ENCODE data around the gene C16orf74. TPM values are rescaled to one million over a fixed set of nuclear protein-coding genes. Genes with fewer than 3 reads are reported as not detected.

C16orf74 gene
- total and polyA plus RNA-seq, 3 experiments from 2014 or later: 1.1 to 10.7 (median 1.3) TPM

DNA sequence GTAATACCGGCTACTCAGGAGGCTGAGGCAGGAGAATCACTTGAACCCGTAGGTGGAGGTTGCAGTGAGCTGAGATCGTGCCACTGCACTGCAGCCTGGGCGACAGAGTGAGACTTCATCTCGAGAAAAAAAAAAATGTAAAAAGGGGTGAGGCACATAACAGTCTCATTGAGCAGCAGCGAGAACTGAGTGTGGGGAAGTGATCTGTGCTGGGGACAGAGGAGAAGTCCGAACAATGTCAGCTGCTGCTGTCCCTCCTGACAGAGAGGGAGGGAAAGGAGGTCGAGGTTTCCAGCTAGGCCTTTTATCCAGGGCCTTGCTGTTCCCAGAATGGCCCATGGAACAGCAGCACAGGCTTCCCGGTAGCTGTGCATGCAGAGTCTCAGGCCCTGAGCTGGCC lies 14.0 kb downstream of the C16orf74 start:
- Mint-ChIP-seq H3K36me3 (no peaks in the 10 kb centered on the region), H3K9me3 (no peaks in the 10 kb centered on the region), H3K27ac (no peak overlapping the region), H3K27me3 (no peaks in the 10 kb centered on the region), H3K4me1 (peaks cover 20 to 36% (median 23%) of the 10 kb centered on the region in 3 donors), H3K4me3 (no peak overlapping the region)
- Histone ChIP-seq H3K4me1 (ENCODE audit: insufficient read depth, low read length) (peaks cover 30% of the 10 kb centered on the region), H3K27me3 (ENCODE audit: insufficient read depth, low read length, poor library complexity, severe bottlenecking) (no peaks in the 10 kb centered on the region), H3K9me3 (ENCODE audit: low read length) (no peaks in the 10 kb centered on the region), H3K36me3 (ENCODE audit: insufficient read depth, low read length) (no peaks in the 10 kb centered on the region), H3K27ac (ENCODE audit: low read depth, low read length) (no peak overlapping the region), H3K4me3 (ENCODE audit: low read length) (no peak overlapping the region)
- no peak for DNase-seq
- POLR2A ChIA-PET: interaction anchor here (1.2 kb wide), 1 partner anchor 10 kb away, joined by 4 read pairs; no protein-coding TSS in a partner anchor
- CTCF ChIA-PET: interaction anchor here (0.6 to 2.2 kb wide), 7 partner anchors 18 to 180 kb away, joined by 3 to 6 read pairs (median 3); no protein-coding TSS in a partner anchor

DNA sequence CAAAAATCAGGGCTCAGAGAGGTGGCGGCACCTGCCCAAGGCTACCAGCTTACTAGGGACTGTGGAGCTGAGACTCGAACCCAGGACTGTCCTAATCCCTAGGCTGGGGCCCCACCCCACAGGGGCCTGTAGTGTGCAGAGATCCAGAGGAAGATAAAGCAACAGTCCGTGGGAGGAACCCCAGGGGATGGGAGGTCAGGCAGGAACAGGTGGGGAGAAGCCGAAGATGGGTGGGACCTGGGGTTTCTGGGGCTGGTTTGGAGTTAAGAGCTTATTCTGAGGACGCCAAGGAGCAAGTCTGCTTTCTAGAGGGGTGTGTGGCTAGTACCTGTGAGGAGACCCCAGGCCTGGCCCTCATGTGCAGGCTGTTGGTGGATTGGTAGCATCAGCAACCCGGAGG lies 14.9 kb downstream of the C16orf74 start:
- Histone ChIP-seq H3K36me3 (ENCODE audit: insufficient read depth, low read length) (no peaks in the 10 kb centered on the region), H3K9me3 (ENCODE audit: low read length) (no peaks in the 10 kb centered on the region), H3K27me3 (ENCODE audit: insufficient read depth, low read length, poor library complexity, severe bottlenecking) (no peaks in the 10 kb centered on the region), H3K27ac (ENCODE audit: low read depth, low read length) (no peak overlapping the region), H3K4me3 (ENCODE audit: low read length) (peak overlapping the region; percentile 46), H3K4me1 (ENCODE audit: insufficient read depth, low read length) (peaks cover 30% of the 10 kb centered on the region)
- CTCF ChIA-PET: interaction anchor here (1.0 to 2.2 kb wide), 6 partner anchors 19 to 179 kb away, joined by 3 to 6 read pairs (median 4); no protein-coding TSS in a partner anchor
- H3K36me3 Mint-ChIP-seq: no peaks in the 10 kb centered on the region
- no peaks in the 10 kb centered on the region for H3K9me3 Mint-ChIP-seq
- peak overlapping the region; percentile 38 to 91 (median 72) for H3K27ac Mint-ChIP-seq
- H3K27me3 Mint-ChIP-seq: no peaks in the 10 kb centered on the region
- peak overlapping the region in 6 of 7 donors; percentile 63 to 91 (median 78) for H3K4me3 Mint-ChIP-seq
- H3K4me1 Mint-ChIP-seq: peaks cover 20 to 39% (median 22%) of the 10 kb centered on the region in 3 donors
- POLR2A ChIA-PET: interaction anchor here (1.2 kb wide), 1 partner anchor 11 kb away, joined by 4 read pairs; no protein-coding TSS in a partner anchor
- DNase-seq: no peak

DNA sequence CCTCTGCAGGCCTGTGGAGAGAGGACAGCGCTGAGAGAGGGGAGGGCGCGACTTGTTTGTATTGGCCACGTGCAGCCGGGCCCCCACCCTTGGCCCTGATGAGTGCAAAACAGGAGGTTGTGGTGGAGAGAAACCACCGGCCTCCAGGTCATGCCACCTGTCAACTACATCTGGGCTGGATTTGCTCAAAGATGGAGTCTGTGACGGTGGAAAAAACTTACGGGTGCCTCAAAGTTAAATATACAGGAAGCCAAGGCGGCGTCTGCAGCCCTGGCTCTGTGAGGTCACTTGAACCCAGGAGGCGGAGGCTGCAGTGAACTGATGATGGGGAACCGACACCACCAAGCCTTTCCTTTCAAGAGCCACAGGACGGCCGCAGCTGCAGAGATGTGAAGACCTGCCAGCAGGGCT lies 15.7 kb downstream of the C16orf74 start:
- Mint-ChIP-seq H3K4me3 (peak overlapping the region; percentile 63 to 91 (median 78)), H3K36me3 (no peaks in the 10 kb centered on the region), H3K4me1 (peaks cover 20 to 39% (median 22%) of the 10 kb centered on the region in 3 donors), H3K9me3 (no peaks in the 10 kb centered on the region), H3K27me3 (no peaks in the 10 kb centered on the region), H3K27ac (peak overlapping the region; percentile 32 to 91 (median 72))
- ChIA-PET POLR2A (interaction anchor here (0.5 kb wide), 1 partner anchor 47 kb away, joined by 3 read pairs; no protein-coding TSS in a partner anchor), CTCF (interaction anchor here (1.5 to 2.2 kb wide), 2 partner anchors 18 to 119 kb away, joined by 5 to 6 read pairs; no protein-coding TSS in a partner anchor)
- DNase-seq: peak; percentile 23 to 79 (median 71)
- H3K4me3 ChIP-seq (ENCODE audit: low read length): peak overlapping the region; percentile 46
- H3K4me1 ChIP-seq (ENCODE audit: insufficient read depth, low read length): peaks cover 30% of the 10 kb centered on the region
- no peaks in the 10 kb centered on the region for H3K36me3 ChIP-seq (ENCODE audit: insufficient read depth, low read length)
- H3K27me3 ChIP-seq (ENCODE audit: insufficient read depth, low read length, poor library complexity, severe bottlenecking): no peaks in the 10 kb centered on the region
- no peaks in the 10 kb centered on the region for H3K9me3 ChIP-seq (ENCODE audit: low read length)
- peak overlapping the region; percentile 2 for H3K27ac ChIP-seq (ENCODE audit: low read depth, low read length)

DNA sequence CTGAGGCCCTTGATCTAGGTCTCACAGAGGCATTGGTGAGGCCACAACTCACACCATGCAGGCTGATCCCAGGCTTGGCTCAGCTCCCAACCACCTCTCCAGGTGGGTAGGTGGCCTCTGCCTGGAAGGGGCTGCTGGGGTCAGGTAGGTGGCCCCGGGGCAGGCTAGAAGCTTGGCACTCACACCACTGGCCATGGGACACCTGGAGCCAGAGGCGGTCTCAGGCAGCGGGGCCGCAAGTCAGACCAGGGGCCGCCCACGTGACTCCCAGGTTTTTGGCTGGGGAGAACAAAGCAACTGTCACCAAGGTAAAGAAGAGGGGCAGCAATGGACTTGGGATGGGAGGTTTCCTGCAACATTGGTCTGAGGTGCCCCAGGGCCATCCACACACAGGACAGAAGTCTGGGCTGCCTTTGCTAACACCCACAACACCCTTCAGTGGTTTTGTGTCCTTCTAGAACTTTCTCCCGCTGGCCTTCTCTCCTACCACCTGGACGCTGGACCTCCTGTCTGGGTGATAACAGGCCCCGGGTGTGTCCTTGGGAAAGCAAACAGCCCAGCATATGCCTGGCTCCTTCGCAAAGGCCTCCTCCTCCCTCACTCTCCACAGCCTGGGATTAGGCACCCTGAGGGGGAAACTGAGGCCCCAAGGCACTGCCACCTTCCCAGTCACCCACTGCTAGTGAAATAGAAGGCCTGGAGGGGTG lies 16.4 kb downstream of the C16orf74 start:
- no peaks in the 10 kb centered on the region for H3K27me3 Mint-ChIP-seq
- H3K27me3 ChIP-seq (ENCODE audit: insufficient read depth, low read length, poor library complexity, severe bottlenecking): no peaks in the 10 kb centered on the region
- peak overlapping the region; percentile 2 for H3K27ac ChIP-seq (ENCODE audit: low read depth, low read length)
- no peak for DNase-seq
- no peaks in the 10 kb centered on the region for H3K9me3 ChIP-seq (ENCODE audit: low read length)
- ChIA-PET CTCF (no interaction called here), POLR2A (no interaction called here)
- H3K4me3 Mint-ChIP-seq: peak overlapping the region in 6 of 7 donors; percentile 63 to 91 (median 78)
- H3K9me3 Mint-ChIP-seq: no peaks in the 10 kb centered on the region
- no peaks in the 10 kb centered on the region for H3K36me3 Mint-ChIP-seq
- H3K4me1 Mint-ChIP-seq: peaks cover 20 to 41% (median 22%) of the 10 kb centered on the region in 3 donors
- peak overlapping the region; percentile 46 for H3K4me3 ChIP-seq (ENCODE audit: low read length)
- peaks cover 30% of the 10 kb centered on the region for H3K4me1 ChIP-seq (ENCODE audit: insufficient read depth, low read length)
- H3K27ac Mint-ChIP-seq: peak overlapping the region in 6 of 8 donors; percentile 56 to 91 (median 72)
- H3K36me3 ChIP-seq (ENCODE audit: insufficient read depth, low read length): no peaks in the 10 kb centered on the region

DNA sequence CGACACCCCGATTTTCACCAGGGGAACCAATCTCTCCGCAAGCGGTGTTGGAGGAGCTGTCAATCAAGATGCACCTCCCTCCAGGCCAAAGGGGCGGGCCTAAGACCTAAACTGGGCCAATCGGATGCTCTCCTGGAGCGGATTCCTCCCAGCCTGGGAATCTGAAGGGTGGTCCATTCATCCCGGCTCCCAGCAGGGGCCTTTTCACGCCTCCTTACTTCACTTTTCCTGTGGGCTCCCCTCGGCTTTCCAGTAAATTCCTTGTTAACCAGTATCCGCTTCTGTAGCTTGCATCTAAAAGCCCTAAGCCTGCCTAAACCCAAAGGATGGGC lies 17.1 kb downstream of the C16orf74 start:
- Mint-ChIP-seq H3K27me3 (no peaks in the 10 kb centered on the region), H3K36me3 (no peaks in the 10 kb centered on the region), H3K4me1 (peaks cover 20 to 43% (median 21%) of the 10 kb centered on the region in 3 donors), H3K4me3 (no peak overlapping the region), H3K27ac (peak overlapping the region in 1 of 8 donors; percentile 80), H3K9me3 (no peaks in the 10 kb centered on the region)
- ChIA-PET POLR2A (no interaction called here), CTCF (no interaction called here)
- no peaks in the 10 kb centered on the region for H3K9me3 ChIP-seq (ENCODE audit: low read length)
- H3K4me1 ChIP-seq (ENCODE audit: insufficient read depth, low read length): peaks cover 30% of the 10 kb centered on the region
- H3K36me3 ChIP-seq (ENCODE audit: insufficient read depth, low read length): no peaks in the 10 kb centered on the region
- no peak for DNase-seq
- no peak overlapping the region for H3K27ac ChIP-seq (ENCODE audit: low read depth, low read length)
- H3K27me3 ChIP-seq (ENCODE audit: insufficient read depth, low read length, poor library complexity, severe bottlenecking): no peaks in the 10 kb centered on the region
- H3K4me3 ChIP-seq (ENCODE audit: low read length): no peak overlapping the region

DNA sequence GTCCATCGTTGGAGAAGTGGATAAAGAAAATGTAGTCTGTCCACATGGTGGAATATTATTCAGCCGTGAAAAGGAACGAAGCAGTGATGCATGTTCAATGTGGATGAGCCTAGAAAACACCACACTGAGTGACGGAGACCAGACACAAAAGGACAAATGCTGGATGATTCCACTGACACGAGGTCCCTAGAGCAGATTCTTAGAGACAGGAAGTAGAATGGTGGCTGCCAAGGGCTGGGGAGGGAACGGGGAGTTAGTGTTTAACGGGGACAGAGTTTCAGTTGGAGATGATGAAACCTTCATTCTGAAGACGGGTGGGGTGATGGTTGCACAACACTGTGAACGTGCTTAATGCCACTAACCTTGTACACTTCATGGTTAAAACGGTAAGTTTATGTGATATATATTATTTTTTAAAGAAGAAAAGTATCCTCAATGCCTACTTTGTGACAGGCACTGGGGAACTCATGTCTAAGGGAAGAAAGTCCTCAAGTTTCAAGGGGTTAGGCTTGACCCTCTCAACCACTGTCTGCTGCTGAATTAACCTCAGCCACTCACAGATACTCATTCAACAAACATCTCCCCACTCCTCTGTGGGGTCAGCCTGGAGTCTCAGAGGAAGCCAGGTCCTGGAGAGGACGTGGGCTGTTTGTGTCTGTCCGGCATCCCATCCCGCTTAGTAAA lies 17.6 kb downstream of the C16orf74 start:
- H3K27me3 Mint-ChIP-seq: no peaks in the 10 kb centered on the region
- Histone ChIP-seq H3K4me1 (ENCODE audit: insufficient read depth, low read length) (peaks cover 30% of the 10 kb centered on the region), H3K9me3 (ENCODE audit: low read length) (no peaks in the 10 kb centered on the region)

DNA sequence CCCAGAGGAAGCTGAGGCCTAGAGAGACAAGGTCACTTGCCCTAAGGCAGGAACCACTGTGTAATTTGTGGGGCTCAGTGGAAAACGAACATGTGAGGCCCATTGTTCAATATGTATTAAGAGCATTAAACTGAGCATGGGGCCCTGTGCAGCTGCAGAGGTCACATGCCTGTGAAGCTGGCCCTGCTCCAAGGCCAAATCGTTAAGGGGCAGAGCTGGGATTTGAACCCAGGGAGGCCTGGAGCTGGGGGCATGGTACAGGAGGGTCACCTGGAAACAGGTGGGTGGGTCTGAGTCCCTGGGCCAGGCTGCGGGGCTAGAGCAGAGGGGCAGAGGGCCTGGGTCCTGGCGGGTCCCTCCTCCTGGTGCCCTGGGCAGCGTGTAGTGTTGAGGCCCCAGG lies 19.7 kb downstream of the C16orf74 start:
- no peaks in the 10 kb centered on the region for H3K9me3 ChIP-seq (ENCODE audit: low read length)
- H3K4me1 ChIP-seq (ENCODE audit: insufficient read depth, low read length): peaks cover 27% of the 10 kb centered on the region
- ChIA-PET CTCF (no interaction called here), POLR2A (no interaction called here)
- H3K27me3 ChIP-seq (ENCODE audit: insufficient read depth, low read length, poor library complexity, severe bottlenecking): no peaks in the 10 kb centered on the region
- H3K27ac ChIP-seq (ENCODE audit: low read depth, low read length): no peak overlapping the region
- peak overlapping the region in 3 of 8 donors; percentile 41 to 46 (median 42) for H3K27ac Mint-ChIP-seq
- H3K36me3 ChIP-seq (ENCODE audit: insufficient read depth, low read length): no peaks in the 10 kb centered on the region
- H3K9me3 Mint-ChIP-seq: no peaks in the 10 kb centered on the region
- peaks cover 19 to 39% (median 20%) of the 10 kb centered on the region in 3 donors for H3K4me1 Mint-ChIP-seq
- no peaks in the 10 kb centered on the region for H3K27me3 Mint-ChIP-seq
- no peak overlapping the region for H3K4me3 ChIP-seq (ENCODE audit: low read length)
- H3K36me3 Mint-ChIP-seq: peaks cover 0 to 4% (median 0%) of the 10 kb centered on the region in 3 donors
- DNase-seq: no peak
- no peak overlapping the region for H3K4me3 Mint-ChIP-seq

More for the DNA sequence above, 17.6 kb downstream of the C16orf74 start:
- H3K4me1 Mint-ChIP-seq: peaks cover 20 to 43% (median 21%) of the 10 kb centered on the region in 3 donors
- Histone ChIP-seq H3K36me3 (ENCODE audit: insufficient read depth, low read length) (no peaks in the 10 kb centered on the region), H3K27ac (ENCODE audit: low read depth, low read length) (no peak overlapping the region), H3K4me3 (ENCODE audit: low read length) (no peak overlapping the region), H3K27me3 (ENCODE audit: insufficient read depth, low read length, poor library complexity, severe bottlenecking) (no peaks in the 10 kb centered on the region)
- peak overlapping the region in 4 of 8 donors; percentile 22 to 80 (median 68) for H3K27ac Mint-ChIP-seq
- DNase-seq: no peak
- no peaks in the 10 kb centered on the region for H3K36me3 Mint-ChIP-seq
- ChIA-PET CTCF (no interaction called here), POLR2A (no interaction called here)
- H3K4me3 Mint-ChIP-seq: peak overlapping the region in 2 of 7 donors; percentile 22 to 31
- H3K9me3 Mint-ChIP-seq: no peaks in the 10 kb centered on the region

DNA sequence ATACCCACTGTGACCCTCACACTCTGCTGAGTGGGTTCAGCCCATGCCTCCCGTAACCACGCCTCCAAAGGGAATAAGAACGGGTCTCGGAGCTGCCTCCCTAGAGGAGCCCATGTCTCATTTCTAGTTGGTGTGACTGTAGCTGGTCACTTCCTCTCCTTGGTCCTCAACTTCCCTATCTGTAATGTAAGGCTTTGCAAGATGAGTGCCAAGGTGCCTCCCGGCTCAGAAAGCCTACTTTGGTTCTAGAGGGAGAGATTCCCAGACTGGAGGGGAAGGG lies 20.8 kb downstream of the C16orf74 start:
- POLR2A ChIA-PET: no interaction called here

More for the DNA sequence above, 20.8 kb downstream of the C16orf74 start:
- no peak for DNase-seq
- Mint-ChIP-seq H3K36me3 (peaks cover 0 to 9% (median 0%) of the 10 kb centered on the region in 3 donors), H3K4me3 (no peak overlapping the region), H3K27ac (no peak overlapping the region), H3K9me3 (no peaks in the 10 kb centered on the region), H3K27me3 (no peaks in the 10 kb centered on the region), H3K4me1 (peaks cover 8 to 28% (median 9%) of the 10 kb centered on the region in 3 donors)
- H3K9me3 ChIP-seq (ENCODE audit: low read length): no peaks in the 10 kb centered on the region
- CTCF ChIA-PET: no interaction called here
- H3K36me3 ChIP-seq (ENCODE audit: insufficient read depth, low read length): no peaks in the 10 kb centered on the region
- no peaks in the 10 kb centered on the region for H3K27me3 ChIP-seq (ENCODE audit: insufficient read depth, low read length, poor library complexity, severe bottlenecking)
- peaks cover 17% of the 10 kb centered on the region for H3K4me1 ChIP-seq (ENCODE audit: insufficient read depth, low read length)
- H3K27ac ChIP-seq (ENCODE audit: low read depth, low read length): no peak overlapping the region
- no peak overlapping the region for H3K4me3 ChIP-seq (ENCODE audit: low read length)

Data from CD8-positive, alpha-beta memory T cell (primary cell).